GM20000 (cell line): ENCODE results near the gene LRRFIP2.
"Not testable (repeated sequence)": the region's sequence is repeated elsewhere in the genome, so short reads cannot be mapped to it uniquely, and the experiment has no call there.

Source experiments
- DNase-seq: peaks from one replicate; pipeline ENCODE4 v3.0.0; 2012; ENCODE audit warnings: low spot score
- TF ChIP-seq, protein P1 (sequence below): IDR thresholded peaks from 2 replicates; pipeline ENCODE4 v1.5.1; 2012; ENCODE audit warnings: mild to moderate bottlenecking, control low read depth; ENCODE audit errors: extremely low read depth, missing control alignments

The LRRFIP2 gene

DNA sequence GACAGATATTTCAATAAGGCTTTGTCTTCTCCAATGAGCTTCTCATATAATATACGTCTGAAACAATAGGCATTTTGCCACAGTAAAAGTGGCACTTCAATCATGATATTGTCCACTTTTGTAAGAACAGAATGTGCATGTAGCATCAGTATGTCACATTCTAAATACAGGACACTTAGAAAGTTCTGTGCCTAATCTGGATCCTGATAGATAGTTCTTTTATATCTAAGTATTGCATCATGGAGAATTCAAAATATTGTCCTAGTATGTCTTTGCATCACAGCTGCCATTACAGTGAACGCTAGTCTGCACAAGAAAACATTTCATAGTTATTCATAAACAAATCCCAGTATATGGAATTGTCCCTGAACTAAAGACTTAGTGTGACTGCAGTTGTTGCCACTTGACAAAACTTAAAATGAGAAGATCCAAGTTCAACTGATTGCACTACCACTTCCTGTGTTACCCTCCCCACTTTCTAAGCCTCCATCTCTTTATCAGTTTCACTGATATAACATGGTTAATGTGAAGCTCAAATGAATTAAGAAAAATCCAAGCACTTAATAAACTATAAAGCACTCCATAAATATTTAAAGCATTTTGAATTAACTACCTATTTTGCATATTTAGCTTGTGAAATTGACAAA lies 19.6 kb downstream of the LRRFIP2 start:
- TF ChIP-seq, protein P1, sequence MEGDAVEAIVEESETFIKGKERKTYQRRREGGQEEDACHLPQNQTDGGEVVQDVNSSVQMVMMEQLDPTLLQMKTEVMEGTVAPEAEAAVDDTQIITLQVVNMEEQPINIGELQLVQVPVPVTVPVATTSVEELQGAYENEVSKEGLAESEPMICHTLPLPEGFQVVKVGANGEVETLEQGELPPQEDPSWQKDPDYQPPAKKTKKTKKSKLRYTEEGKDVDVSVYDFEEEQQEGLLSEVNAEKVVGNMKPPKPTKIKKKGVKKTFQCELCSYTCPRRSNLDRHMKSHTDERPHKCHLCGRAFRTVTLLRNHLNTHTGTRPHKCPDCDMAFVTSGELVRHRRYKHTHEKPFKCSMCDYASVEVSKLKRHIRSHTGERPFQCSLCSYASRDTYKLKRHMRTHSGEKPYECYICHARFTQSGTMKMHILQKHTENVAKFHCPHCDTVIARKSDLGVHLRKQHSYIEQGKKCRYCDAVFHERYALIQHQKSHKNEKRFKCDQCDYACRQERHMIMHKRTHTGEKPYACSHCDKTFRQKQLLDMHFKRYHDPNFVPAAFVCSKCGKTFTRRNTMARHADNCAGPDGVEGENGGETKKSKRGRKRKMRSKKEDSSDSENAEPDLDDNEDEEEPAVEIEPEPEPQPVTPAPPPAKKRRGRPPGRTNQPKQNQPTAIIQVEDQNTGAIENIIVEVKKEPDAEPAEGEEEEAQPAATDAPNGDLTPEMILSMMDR: no peak
- no peak for DNase-seq

DNA sequence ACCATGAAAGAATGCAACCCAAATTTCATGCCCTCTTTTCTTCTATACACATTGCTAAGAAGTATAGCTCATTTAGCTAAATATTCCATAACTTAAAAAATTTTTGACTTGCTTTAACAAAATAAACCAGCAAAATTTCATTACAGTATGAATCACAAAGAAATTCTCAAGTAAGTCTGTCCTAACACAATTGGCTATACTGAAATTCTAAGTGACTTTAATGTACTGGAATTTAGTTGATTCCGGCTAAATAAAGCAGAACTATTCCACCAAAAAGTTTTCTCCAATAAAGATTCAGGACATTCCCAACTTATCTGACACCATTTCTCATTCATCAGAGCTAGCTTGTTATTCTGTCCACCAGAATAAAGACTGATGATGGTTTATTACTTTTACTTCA lies 23.8 kb downstream of the LRRFIP2 start:
- no peak for DNase-seq
- TF ChIP-seq, protein P1: no peak

DNA sequence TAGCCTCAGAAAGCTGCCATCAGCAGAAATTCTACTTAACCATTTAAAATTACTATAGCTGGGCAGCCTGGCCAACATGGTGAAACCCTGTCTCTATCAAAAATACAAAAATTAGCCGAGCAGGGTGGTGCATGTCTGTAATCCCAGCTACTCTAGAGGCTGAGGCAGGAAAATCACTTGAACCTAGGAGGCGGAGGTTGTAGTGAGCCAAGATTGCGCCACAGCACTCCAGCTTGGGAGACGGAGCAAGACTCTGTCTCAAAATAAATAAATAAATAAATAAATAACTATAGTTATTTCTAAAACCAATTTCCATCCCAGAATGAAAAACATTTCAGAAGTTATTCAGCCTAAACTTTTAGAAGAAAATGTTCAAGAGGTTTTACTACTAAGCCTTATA lies 25.1 kb downstream of the LRRFIP2 start:
- TF ChIP-seq, protein P1: no peak
- DNase-seq: no peak

DNA sequence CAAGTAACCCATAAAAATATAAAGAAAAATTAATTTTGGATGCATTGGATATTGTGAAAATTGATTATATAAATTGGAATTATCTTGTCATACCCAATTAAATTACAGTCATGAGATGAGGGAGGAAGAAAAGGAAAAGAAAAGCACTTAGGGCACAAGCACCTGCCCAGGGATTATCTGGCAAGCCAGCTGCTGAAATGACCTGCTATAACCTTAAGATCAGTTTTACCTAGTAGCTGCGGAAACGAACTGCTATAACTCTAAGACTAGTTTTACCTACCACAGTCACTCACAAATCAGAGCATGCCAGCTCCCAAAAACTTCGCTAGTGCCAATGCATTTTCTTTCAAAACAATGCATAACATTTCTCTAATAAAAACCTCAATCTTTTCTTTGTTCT lies 26.2 kb downstream of the LRRFIP2 start:
- TF ChIP-seq, protein P1: no peak
- DNase-seq: no peak

DNA sequence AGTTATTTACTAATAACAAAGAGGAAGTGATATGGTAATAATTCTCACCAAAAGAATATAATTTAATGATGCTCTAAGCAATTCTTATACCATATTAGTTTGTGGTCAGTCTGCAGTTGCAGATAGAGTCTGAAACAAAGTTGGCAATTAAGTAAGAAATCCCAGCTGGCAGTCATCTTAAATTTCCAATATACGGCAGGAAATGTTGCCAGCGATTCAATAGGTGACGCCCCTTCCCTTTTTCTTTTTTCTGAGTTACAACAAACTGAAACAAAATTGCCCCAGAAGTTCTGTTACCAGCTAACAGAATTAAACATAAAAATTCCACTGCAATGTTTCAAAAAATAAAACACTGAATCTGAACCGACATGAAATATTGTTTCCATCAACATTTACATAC lies 26.7 kb downstream of the LRRFIP2 start:
- TF ChIP-seq, protein P1: no peak
- no peak for DNase-seq

DNA sequence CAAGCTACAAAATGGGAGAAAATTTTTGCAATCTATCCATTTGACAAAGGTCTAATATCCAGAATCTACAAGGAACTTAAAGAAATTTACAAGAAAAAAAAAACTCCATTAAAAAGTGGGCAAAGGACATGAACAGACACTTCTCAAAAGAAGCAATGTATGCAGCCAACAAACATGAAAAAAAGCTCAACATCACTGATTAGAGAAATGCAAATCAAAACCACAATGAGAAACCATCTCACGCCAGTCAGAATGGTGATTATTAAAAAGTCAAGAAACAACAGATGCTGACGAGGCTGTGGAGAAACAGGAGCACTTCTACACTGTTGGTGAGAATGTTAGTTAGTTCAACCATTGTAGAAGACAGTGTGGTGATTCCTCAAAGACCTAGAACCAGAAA lies 27.5 kb downstream of the LRRFIP2 start:
- not testable (repeated sequence) for DNase-seq

DNA sequence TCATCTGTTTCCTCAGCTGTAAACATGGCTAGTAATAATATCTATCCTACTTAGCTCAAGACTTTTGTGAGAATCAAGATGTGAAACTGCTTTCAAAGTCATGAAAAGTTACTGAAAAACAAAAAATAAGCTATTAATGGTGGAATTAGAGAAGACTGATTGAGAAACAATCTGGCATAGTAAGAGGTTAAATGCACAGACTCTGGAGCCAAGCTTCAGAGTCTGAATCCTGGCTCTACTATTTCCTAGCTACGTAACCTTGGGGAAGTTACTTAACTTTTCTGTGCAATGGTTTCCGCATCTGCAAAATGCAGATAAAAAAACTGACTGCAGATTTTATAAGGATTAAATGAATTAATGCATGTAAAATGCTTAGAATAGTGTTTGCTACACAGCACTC lies 28.8 kb downstream of the LRRFIP2 start:
- no peak for DNase-seq
- TF ChIP-seq, protein P1: no peak

DNA sequence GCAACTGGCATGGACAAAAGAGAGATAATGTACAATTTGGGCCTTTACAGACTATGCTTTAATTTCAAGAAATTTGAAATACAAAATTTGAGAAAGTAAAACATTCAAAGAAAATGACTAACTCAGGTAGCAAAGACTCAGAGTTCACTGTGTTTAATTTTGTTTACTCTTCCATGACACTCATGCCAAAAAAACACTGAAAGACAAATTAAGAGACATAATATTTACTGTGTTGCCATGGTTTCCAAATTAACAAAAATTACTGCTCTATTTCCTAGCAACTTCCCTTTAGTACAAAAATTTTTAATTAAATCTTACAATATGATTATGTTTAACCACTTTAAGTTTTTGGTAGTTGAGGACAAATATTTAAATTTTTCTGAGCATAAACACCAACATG lies 29.6 kb downstream of the LRRFIP2 start:
- DNase-seq: no peak
- TF ChIP-seq, protein P1: no peak
